ENCODE measurements around the gene ANKRD18A.

DNA sequence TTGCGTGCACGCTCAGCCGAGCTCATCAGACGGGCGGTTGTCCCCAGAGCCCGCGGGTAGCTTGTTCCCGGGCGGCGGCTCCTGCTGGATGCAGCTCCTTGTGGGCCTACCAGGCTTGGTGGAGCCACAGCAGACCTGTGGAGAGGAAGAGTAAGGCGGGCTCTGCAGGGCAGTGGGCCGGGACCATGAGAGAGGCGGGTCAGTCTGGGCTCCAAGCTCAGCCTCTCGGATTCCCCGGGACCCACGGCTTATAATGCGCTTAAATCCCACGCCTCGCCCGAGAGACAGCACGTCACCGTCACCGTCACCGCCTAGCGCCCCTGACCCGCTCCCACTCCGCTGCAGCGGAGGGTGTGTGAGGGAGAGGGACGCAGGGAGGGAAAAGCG lies 1.9 kb upstream of the ANKRD18A start:
- TF ChIP-seq MCM7 (IDR thresholded peaks at IDR 0.05) (no peak), ZNF184 (CRISPR knock-in tag; IDR thresholded peaks at IDR 0.05) (no peak), FOXP1 (CRISPR knock-in tag; IDR thresholded peaks at IDR 0.05) (no peak), KLF16 (IDR thresholded peaks at IDR 0.05) (no peak), ETV6 (IDR thresholded peaks at IDR 0.05; ENCODE audit: borderline replicate concordance in 1 of 2, low read depth in 2 of 2, low read length in 1 of 2) (no peak), ETV6 (CRISPR knock-in tag; IDR thresholded peaks at IDR 0.05; ENCODE audit: borderline replicate concordance) (no peak), ZNF274 (IDR thresholded peaks at IDR 0.05; ENCODE audit: borderline replicate concordance, low read depth, low read length) (no peak), TEAD4 (IDR thresholded peaks at IDR 0.05; ENCODE audit: low read length) (no peak), TEAD4 (CRISPR knock-in tag; IDR thresholded peaks at IDR 0.05; ENCODE audit: borderline replicate concordance) (no peak), NFYB (IDR thresholded peaks at IDR 0.05; ENCODE audit: extremely low read depth, insufficient read length) (no peak)

Data from K562 (cell line).